OCI-M2 (cell line): ENCODE measurements around the gene MAGEB4.
A peak's percentile ranks its signal among the peaks of the same experiment; 100 is the strongest.

Experiments
- DNase-seq: peaks from one replicate; lab custom pipeline; 2025; ENCODE audit not compliant: unreplicated experiment; lab: John Stamatoyannopoulos, UW

Gene MAGEB4

DNA sequence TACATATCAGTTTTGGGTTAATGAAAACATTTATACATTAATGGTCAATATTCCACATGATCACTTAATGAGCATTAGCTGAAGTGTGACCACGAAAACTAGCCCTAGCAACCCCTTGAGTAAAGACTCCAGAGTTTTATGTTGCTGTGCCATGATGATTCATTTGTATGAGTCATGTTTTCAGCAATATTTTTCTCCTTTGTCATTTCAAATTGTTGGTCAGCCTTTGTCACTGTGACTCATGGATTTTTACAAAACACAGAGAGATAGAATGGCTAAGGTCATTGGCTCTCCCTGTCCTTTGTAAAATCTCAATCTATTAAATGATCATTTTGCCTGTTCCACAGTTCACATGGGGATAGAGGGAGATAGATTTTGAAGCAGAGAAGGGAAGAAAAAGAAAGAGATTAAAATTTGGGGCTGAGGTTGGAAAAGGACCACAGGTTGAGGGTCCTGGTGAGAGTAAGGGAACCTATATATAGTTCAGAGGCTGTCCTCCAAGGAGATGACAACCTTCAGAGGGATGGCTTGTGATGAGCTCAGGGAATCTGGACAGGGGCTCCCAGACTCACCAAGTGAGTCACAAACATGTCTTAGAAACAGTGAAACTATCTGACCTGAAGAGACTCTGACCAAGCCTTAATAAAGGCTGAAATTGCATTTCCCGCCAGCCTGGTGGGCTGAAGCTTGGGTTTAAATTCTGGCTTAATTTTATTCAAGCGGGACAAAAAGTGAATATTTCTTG is 41.8 kb downstream of the MAGEB4 start:
- DNase-seq: peak; percentile 6
